HG03457 (cell line): ENCODE data around the gene PLCL1.
A peak's percentile ranks its signal among the peaks of the same experiment; 100 is the strongest.

Source experiments
- ATAC-seq: cut with Tn5 transposase; IDR thresholded peaks from one replicate; pipeline ENCODE4 v1.9.1; 2021; ENCODE audit warnings: moderate number of reproducible peaks; ENCODE audit not compliant: unreplicated experiment

The PLCL1 gene

DNA sequence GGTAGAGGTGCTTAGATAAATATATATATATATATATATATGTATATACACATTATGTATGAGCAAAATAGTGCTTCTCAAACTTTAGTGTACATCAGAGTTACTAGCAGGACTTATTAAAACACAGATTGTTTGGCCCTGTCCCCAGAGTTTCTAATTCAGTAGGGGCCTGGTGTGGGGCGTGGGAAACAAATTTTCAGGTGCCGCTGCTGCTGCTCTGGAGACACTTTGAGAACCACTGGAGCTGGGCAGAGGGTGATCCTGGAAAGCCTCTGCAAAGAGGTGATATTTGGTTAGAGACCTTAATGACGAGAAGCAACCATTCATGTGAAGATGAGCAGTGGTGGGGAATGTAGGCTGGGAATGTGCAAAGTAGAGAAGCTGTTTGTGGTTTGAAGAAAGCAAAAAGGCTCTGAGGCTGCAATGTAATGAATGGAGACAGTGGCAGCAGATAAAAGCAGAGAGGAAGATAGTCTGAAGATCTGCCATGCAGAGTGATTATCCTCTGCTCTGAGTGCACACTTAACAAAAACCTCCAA lies 142.9 kb downstream of the PLCL1 start:
- ATAC-seq, result no peak

GRCh38 chr2:197949224-197949623 lies 144.8 kb downstream of the PLCL1 start:
- ATAC-seq, result no peak

- no peak for ATAC-seq
These were observed 145.6 kb downstream of the PLCL1 start for GRCh38 chr2:197950006-197950405.

DNA sequence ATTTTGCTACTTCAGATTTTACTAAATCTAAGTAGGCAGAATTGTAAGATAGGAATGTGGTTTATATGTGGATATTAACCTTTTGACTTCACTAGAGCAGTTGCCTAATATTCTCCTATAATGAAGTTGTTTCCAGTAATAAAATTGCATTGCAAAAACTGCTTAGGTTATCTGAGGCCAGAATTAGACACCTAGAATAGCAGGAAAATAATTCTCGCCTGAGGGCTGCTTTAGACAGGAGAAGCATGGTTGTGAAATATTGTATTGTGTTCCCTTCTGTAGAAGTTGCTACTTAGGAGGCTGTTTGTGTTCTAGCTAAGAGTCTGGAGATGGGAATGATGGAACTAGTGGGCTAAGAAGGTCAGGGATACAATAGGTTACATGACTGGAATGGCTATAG lies 146.3 kb downstream of the PLCL1 start:
- no peak for ATAC-seq

DNA sequence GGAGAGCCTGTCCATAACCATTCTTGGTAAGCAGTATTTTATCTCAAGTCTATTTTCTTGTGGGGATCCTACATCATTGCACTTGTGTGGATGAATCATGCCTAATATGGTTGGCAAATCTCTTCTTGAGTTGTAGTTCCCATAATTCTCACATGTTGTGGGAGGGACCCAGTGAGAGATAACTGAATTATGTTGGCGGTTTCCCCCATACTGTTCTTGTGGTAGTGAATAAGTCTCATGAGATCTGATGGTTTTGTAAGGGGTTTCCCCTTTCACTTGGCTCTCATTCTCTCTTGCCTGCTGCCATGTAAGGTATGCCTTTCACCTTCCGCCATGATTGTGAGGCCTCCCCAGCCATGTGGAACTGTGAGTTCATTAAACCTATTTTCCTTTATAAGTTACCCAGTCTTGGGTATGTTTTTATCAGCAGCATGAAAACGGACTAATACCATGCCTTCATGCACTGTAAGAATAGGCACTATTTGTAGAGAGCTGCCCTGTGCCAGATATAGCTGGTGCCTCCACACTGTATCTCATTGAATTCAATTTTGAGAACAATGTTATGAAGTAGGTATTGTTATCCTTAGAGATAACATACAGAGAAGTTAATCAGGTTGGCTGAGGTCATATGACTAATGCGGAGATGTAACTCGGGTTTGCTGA lies 148.3 kb downstream of the PLCL1 start:
- ATAC-seq, result peak; percentile 70

- ATAC-seq, result no peak
These were observed 149.9 kb downstream of the PLCL1 start for GRCh38 chr2:197954328-197954727.

- no peak for ATAC-seq
These were observed 154.3 kb downstream of the PLCL1 start for GRCh38 chr2:197958592-197959150.

- ATAC-seq, result no peak
These were observed 155.0 kb downstream of the PLCL1 start for GRCh38 chr2:197959383-197959782.

- no peak for ATAC-seq
These were observed 156.4 kb downstream of the PLCL1 start for GRCh38 chr2:197960786-197961185.

DNA sequence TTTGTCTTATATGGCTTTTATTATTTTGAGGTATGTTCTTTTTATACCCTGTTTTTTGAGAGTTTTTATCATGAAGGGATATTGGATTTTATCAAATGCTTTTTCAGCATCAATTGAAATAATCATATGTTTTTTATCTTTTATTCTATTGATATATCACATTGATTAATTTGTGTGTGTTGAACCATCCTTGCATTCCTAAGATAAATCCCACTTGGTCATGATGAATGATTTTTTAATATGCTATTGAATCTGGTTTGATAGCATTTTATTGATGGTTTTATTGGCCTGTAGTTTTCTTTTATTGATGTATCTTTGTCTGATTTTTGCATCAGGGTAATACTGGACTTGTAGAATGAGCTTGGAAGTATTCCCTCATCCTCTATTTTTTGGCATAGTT lies 160.3 kb downstream of the PLCL1 start:
- no peak for ATAC-seq

DNA sequence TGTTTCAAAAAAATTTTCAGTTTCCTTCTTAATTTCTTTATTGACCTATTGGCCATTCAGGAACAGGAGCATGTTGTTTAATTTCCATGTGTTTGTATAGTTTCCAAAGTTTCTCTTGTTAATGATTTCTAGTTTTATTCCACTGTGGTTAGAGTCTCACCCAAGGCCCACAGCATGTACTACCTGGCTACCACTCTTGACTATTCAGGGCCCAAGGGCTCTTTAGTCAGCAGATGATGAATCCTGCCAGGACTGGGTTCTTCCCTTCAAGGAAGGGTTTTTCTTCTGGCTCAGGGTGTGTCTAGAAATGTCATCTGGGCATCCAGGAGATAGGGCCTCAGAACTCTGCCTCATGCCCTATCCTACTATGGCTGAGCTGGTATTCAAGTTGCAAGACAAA lies 161.4 kb downstream of the PLCL1 start:
- ATAC-seq, result no peak

DNA sequence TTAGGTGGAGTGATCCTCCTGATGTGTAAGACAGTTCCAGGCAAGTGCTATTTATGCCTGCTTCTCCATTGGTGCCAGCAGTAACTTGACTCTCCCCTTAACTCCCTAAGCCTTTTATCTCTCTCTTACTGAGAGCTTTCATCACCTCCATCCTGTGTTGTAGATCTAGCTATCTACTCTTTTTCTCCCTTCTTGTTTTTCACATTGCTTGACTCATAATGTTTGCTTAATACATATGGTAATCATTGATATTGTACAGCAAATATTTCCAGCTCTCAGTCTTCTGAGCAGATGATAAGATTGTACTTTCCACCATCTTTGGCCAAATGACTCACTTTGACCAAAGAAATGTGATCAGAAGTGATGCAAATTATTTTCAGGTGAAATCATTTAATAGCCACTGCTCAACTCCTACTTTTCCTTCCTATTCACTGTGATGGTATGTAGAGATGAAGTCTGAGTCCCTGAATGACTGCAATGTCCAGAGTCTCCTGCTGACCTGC lies 165.0 kb downstream of the PLCL1 start:
- no peak for ATAC-seq

DNA sequence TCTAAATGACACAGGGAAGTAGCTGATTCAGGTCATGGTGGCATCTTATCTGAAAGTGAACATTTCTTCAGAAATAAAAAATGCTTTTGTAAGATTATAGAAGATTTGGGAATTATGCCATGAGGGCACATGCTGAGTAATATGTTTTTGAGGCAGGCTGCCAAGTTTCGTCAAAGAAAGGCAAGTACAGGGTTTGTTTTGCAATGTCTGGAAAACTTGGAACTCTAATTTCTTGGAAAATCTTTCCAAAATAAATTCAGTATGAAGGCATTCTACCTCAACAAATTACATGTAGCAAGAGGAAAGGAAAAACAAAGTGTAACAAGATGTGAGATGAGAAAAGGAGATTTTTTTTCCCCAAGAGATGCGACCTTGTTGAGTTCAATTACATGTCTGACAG lies 167.7 kb downstream of the PLCL1 start:
- ATAC-seq, result no peak

DNA sequence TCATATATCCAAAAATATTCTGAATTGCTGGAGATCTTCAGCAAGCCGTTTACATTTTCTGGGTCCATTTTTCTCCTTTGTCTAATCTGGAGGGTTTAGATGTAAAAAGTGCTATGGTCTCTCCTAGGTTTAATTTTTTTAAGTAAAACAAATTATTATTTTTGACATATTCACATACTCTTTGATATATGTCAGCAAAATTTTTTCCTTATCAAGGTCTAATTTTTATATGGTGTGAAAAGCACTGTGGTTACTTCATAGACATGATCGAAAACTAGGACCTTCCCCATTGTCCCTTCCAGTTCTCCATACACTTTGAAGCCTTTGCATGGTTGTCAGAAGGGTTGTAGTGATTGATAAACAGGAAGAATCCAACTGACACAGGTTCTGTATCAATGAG lies 168.2 kb downstream of the PLCL1 start:
- no peak for ATAC-seq

GRCh38 chr2:197973772-197974171 lies 169.4 kb downstream of the PLCL1 start:
- no peak for ATAC-seq

DNA sequence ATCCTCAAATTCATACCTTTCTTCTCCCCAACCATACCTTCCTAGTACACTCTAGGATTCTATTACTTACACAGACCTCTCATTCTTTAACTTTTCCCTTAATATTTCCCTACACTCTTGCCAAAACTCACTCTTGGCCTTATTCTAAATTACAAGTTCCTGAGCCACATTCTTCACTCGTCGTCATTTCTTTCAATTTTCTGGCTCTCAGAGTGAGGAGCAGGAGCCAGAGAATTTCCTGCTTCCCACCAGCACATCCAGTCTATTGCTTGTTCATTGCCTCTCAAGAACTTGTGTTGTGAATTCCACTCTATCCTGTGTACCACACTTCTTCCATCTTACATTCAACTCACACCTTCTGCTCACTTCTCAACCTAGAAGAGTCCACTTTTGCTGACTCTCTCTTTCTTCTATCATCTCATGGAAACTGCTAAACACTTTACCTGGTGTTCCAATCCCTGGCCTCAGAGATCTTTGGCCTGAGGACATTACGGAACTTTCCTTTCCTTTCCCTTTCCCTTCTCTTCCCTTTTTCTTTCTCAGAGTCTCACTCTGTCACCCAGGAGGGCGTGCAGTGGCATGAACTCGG lies 171.6 kb downstream of the PLCL1 start:
- no peak for ATAC-seq

GRCh38 chr2:197978971-197979370 lies 174.6 kb downstream of the PLCL1 start:
- no peak for ATAC-seq

DNA sequence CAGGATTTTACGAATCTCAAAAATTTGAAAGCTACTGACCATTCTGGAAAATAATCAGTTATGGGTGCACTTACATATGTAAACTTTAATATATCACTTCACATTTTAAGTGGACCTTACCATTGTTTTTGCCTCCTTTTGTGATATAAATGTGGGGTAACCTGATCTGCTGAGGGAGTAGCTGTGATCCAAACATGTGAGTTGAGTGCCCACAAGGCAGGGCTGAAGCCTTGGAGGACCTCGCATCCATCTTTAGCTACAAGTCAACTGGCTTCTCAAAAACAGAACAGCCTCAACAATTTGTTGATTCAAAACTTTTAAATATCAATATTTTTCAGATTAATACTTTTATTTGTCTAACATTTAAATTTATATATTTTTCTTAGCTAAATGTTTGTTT lies 178.2 kb downstream of the PLCL1 start:
- ATAC-seq, result no peak

GRCh38 chr2:197985029-197985638 lies 180.7 kb downstream of the PLCL1 start:
- no peak for ATAC-seq

DNA sequence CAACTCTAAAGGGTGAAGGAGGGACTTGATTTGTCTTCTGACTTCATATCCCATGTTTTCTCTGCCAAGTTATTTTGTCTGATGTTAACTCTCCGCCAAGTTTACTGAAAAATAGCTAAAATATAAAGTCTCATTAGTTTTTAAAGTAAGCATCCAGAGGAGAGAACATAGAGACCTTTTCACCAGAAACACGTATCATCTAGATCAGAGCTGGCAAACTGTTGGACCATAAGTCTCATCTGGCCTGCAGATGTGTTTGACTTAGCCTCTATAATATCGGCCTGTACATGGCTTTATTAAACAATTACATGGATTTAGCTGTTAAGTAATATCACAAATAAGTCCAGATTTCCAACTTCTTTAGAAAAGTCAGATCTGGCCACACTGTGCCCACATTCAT lies 182.6 kb downstream of the PLCL1 start:
- ATAC-seq, result no peak

- no peak for ATAC-seq
These were observed 186.0 kb downstream of the PLCL1 start for GRCh38 chr2:197990356-197990755.
